ENCODE measurements around the gene ABHD3.
"Not testable (repeated sequence)": the region's sequence is repeated elsewhere in the genome, so short reads cannot be mapped to it uniquely, and the experiment has no call there.

ABHD3 gene

GRCh38 chr18:21703241-21703820, 1.2 kb downstream of the ABHD3 start:
- DNase-seq: peak; percentile 21

DNA sequence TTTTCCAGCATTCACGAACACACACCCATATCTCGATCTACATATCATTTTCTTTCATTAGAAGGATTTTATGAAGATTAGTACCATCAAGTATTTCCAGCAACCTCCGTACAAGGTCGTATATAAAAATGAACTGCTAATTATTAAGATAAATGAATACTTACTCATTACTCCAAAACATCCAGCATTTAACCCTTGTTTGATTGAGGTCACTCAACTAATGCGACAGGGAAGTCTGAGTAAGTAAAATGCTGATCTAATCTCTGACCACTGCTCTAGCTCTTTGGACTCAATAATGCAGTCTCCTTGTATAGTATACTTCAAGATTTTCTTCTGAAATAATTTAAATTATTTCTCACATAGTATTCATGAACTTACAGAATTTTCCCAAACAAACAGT, 2.0 kb downstream of the ABHD3 start:
- DNase-seq: no peak

DNA sequence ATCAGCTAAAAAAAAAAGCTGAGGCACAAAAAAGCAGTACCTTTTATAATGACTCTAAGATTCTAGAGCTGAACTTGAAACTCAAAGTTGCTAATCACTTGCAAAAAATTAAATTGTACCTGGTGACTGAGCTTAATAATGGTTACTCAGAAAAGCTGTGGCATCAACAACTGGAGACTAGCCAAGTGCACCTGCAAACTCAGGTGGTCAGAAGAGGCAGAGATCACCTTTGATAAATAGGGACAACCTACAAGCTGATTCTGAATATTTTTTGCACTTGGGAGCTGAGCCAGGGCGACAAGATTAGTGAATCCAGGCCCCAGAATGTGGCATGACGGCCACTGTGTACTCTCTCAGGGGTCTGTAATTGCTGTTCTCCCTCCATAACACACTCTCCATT, 3.0 kb downstream of the ABHD3 start:
- no peak for DNase-seq

- no peak for DNase-seq
Measured at GRCh38 chr18:21700528-21701075, 4.0 kb downstream of the ABHD3 start.

GRCh38 chr18:21693322-21693721, 11.3 kb downstream of the ABHD3 start:
- no peak for DNase-seq

DNA sequence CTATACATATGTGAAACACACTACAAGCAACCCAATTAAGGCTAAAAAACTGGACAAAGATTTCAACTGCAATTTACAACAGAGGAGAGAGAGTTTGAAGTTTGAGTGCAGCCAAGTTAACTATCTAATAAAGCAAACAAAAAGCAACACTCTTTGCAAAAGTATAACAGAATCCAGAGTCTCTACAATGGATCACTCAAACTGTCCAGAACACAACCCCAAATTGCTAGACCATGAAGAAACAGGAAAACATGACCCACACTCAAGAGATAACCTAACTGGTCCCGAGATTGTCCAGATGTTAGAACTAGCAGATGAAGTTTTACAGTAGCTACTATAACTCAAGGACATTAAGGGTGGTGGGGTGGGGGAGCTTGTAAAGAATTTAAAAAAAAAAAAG, 14.8 kb downstream of the ABHD3 start:
- DNase-seq: no peak

- no peak for DNase-seq
Measured at GRCh38 chr18:21686282-21687105, 18.1 kb downstream of the ABHD3 start.

GRCh38 chr18:21685556-21685981, 19.0 kb downstream of the ABHD3 start:
- DNase-seq: not testable (repeated sequence)

DNA sequence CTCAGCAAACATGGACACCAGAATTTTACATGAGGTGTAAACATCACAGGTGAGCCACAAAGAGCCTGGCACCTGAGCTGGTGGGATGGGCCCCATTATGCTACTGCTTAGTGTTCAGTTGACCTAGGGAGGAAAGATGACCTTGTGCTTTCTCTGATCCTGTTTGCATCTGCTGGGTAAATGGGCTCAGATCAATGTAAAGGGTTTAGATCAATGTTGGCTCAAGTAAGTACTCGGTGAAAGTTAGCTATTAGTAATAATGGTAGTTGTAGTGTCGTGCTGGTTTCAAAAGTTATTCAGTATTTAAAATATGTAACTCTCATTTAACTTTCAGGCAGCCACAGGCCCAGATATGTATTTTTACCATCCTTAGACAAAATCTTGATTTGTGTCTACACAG, 19.8 kb downstream of the ABHD3 start:
- DNase-seq: no peak

- DNase-seq: peak; percentile 10
Measured at GRCh38 chr18:21682371-21683051, 22.1 kb downstream of the ABHD3 start.

GRCh38 chr18:21680161-21680560, 24.4 kb downstream of the ABHD3 start:
- no peak for DNase-seq

- DNase-seq: no peak
Measured at GRCh38 chr18:21678859-21679258, 25.7 kb downstream of the ABHD3 start.

DNA sequence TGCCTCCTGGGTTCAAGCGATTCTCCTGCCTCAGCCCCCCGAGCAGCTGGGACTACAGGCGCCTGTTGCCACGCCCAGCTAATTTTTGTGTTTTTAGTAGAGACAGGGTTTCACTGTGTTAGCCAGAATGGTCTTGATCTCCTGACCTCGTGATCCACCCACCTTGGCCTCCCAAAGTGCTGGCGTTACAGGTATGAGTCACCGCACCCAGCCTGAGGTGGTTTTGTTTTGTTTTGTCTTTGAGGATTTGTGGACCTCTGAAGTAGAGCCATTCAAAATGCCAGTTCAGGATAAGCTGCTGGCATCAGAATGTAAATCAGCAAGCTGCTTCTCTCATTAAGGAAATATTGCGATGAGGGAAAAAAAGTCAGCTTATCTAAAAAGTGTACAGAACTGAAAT, 29.2 kb downstream of the ABHD3 start:
- DNase-seq: peak; percentile 9

- DNase-seq: no peak
Measured at GRCh38 chr18:21672521-21673267, 31.9 kb downstream of the ABHD3 start.

- DNase-seq: no peak
Measured at GRCh38 chr18:21669736-21670285, 34.8 kb downstream of the ABHD3 start.

GRCh38 chr18:21664069-21664468, 40.5 kb downstream of the ABHD3 start:
- DNase-seq: no peak

GRCh38 chr18:21663578-21663977, 41.0 kb downstream of the ABHD3 start:
- DNase-seq: no peak

GRCh38 chr18:21662581-21662980, 42.0 kb downstream of the ABHD3 start:
- no peak for DNase-seq

- no peak for DNase-seq
Measured at GRCh38 chr18:21660078-21660477, 44.5 kb downstream of the ABHD3 start.

- no peak for DNase-seq
Measured at GRCh38 chr18:21656402-21656801, 48.2 kb downstream of the ABHD3 start.

DNA sequence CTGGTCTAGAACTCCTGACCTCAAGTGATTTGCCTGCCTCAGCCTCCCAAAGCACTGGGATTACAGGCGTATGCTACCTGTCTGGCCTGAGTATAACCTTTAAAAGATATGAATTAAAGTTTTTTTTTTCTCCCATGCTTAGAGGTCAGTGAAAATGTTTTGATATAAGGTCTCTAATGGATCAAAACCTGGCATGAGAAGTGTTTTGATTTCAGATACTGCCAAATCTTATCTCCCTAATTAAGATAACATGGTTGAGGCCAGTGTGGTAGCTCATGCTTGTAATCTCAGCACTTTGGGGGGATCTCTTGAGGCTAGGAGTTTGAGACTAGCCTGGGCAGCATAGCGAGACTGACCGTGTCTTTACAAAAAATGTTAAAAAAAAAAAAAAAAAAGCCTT, 51.2 kb downstream of the ABHD3 start:
- no peak for DNase-seq

DNA sequence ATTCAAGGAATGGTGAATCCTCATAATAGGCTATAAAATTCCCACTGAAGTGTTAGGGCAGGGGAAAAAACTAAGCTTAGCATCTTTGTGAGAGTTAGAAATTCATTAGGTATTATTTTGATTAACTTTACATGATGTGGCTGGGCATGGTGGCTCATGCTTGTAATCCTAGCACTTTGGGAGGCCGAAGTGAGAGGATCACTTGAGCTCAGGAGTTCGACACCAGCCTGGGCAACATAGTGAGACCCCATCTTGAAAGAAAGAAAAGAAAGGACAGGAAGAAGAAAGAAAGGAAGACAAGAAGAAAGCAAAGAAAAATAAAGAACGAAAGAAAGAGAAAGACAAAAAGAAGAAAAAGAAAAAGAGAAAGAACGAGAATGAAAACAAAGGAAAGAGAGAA, 52.5 kb downstream of the ABHD3 start:
- DNase-seq: no peak

- no peak for DNase-seq
Measured at GRCh38 chr18:21650311-21650710, 54.3 kb downstream of the ABHD3 start.

Measured in activated naive CD4-positive, alpha-beta T cell treated with Interleukin-2 at 50 U/mL for 16 hours (primary cell).